CD4-positive, CD25-positive, alpha-beta regulatory T cell (primary cell): ENCODE data around the gene ERGIC1. TPM values are rescaled to one million over a fixed set of nuclear protein-coding genes. Genes with fewer than 3 reads are reported as not detected.

ENCODE experiments used
- polyA plus RNA-seq, 4 donors: library from polyadenylated mRNA; unstranded; fragments of 300-500 nt; fragmentation: Illumina TruSeq; gene quantifications; one replicate each; pipeline ENCODE4 v1.2.3, GENCODE V29; 2021
- total RNA-seq: library from RNA; stranded (reverse); gene quantifications from one replicate; pipeline ENCODE4 v1.2.3, GENCODE V29; 2022

Gene ERGIC1
- total and polyA plus RNA-seq, 5 donors from 2014 or later, result 15.7 to 58.4 (median 19.9) TPM

Other genes with a start within 250 kb of the ERGIC1 start
- gene NEURL1B, start 193.0 kb upstream of the ERGIC1 start, total RNA-seq, result 0.22 TPM
- not detected for gene NEURL1B, start 193.0 kb upstream of the ERGIC1 start, polyA plus RNA-seq
- 2,095 TPM for gene DUSP1, start 63.1 kb upstream of the ERGIC1 start, total RNA-seq
- gene DUSP1, start 63.1 kb upstream of the ERGIC1 start, polyA plus RNA-seq, result 100 to 1,000 TPM; 298 to 551 (median 412) TPM
- gene RPL26L1, start 125.2 kb downstream of the ERGIC1 start, total RNA-seq, result 12.9 TPM
- gene RPL26L1, start 125.2 kb downstream of the ERGIC1 start, polyA plus RNA-seq, result 10 to 100 TPM; 38.9 to 51.6 (median 48.9) TPM
- 106 TPM for gene ATP6V0E1, start 149.5 kb downstream of the ERGIC1 start, total RNA-seq
- 100 to 1,000 TPM; 499 to 691 (median 501) TPM for gene ATP6V0E1, start 149.5 kb downstream of the ERGIC1 start, polyA plus RNA-seq
- 126 TPM for gene CREBRF, start 222.1 kb downstream of the ERGIC1 start, total RNA-seq
- 10 to 100 TPM; 59.5 to 69.2 (median 65.1) TPM for gene CREBRF, start 222.1 kb downstream of the ERGIC1 start, polyA plus RNA-seq